HG03520 (cell line): ENCODE data around the gene NPR2.

Experiments
- ATAC-seq: cut with Tn5 transposase; IDR thresholded peaks from one replicate; pipeline ENCODE4 v1.9.1; 2021; ENCODE audit warnings: mild to moderate bottlenecking, moderate library complexity; ENCODE audit not compliant: unreplicated experiment

Gene NPR2

DNA sequence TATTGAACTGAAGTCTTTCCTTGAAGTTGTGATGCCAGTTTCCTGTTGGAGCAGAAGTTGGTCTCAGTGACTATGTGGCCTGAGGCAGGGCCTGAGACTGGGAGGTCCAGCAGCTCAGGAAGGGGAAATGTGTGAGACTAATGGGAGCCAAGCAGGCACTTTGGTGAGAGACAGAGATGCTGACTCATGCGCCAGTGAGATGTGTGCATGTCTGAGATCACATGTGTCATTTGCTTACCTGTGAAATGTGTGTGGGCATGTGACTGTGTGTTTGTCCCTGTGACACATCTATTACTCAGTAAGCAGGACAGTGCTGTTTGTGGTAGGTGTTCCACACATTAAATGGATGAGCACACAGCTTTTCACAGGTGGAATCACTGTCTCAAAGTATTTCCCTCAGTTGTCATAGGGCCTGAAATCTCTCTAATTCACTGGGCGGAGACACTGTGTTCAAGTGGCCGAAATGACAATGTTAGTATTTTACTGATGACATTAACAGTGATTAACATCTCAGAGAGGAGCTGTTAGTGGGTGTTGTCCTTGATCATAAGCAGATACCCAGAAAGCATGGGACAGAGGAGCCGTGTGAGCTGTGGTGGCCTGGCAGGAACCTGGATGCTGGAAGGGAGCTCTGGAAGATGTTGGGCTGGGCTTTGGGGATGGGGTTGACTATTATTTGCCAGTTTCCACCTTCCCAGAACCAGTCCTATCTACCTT lies 7.4 kb downstream of the NPR2 start:
- ATAC-seq, result no peak

DNA sequence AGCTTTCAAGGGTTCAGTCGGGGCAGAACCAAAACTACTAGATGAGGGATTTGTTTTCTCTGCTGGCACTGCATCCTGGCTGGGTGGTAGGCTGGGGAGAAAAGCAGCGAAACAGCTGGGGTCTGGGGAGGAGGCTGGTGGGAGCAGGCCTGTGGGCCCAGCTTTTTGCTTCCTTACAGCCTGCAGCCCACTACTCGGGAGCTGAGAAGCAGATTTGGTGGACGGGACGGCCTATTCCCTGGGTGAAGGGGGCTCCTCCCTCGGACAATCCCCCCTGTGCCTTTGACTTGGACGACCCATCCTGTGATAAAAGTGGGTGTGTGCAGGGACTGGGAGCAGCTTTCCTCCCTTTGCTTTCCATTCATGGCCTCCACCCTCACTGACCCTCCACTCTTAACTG lies 9.1 kb downstream of the NPR2 start:
- ATAC-seq, result no peak

DNA sequence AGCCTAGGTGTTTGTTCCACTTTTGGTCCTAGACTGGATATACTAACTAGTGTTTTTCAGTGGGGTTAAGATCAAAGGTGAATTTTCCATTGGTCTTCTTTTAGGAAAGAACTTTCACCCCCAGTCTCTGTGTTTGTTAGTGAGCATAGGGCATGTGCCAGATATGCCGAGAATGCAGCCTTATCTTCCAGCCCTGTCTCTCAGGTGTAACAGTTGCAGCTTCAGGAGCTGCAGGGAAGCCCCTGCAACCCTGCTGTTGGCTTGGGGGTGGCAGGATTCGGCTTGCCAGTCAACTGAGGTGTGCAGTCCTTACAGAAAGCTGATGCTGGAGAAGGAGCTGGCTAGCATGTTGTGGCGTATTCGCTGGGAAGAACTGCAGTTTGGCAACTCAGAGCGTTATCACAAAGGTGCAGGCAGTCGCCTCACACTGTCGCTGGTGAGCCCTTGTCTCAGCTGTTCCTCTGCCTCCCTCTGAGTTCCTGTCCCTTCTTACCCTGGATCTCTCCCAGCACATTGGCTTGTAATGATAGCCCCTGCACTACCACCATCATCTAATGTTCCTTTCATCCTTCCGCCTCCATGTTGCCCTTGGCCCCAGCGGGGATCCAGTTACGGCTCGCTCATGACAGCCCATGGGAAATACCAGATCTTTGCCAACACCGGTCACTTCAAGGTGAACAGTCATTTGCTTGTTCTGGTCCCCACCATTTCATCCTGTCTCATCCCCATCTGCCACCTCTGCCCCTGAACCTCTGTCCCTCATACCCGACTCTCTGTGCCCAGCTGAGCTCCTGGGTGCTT lies 10.1 kb downstream of the NPR2 start:
- no peak for ATAC-seq

DNA sequence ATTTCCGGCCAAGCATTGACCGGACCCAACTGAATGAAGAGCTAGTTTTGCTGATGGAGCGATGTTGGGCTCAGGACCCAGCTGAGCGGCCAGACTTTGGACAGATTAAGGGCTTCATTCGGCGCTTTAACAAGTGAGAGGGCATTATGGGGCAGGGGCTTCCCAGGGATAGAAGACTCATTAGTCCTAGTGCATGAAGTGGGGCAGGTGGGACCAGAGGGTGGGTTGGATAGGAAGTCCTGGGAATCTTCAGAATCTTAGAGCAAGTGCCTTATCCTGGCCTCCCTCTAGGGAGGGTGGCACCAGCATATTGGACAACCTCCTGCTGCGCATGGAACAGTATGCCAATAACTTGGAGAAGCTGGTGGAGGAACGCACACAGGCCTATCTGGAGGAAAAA lies 14.7 kb downstream of the NPR2 start:
- no peak for ATAC-seq

DNA sequence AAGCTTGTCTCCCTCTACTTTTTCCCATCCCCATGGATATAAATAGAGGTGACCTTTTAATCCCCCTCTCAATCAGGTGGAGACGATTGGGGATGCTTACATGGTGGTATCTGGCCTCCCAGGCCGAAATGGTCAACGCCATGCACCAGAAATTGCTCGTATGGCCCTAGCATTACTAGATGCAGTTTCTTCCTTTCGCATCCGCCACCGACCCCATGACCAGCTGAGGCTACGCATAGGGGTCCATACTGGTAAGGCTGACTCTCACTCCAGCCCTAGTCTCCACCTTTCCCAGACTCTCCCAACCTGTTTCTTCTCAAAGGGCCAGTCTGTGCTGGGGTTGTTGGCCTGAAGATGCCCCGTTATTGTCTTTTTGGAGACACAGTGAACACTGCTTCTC lies 17.0 kb downstream of the NPR2 start:
- no peak for ATAC-seq

DNA sequence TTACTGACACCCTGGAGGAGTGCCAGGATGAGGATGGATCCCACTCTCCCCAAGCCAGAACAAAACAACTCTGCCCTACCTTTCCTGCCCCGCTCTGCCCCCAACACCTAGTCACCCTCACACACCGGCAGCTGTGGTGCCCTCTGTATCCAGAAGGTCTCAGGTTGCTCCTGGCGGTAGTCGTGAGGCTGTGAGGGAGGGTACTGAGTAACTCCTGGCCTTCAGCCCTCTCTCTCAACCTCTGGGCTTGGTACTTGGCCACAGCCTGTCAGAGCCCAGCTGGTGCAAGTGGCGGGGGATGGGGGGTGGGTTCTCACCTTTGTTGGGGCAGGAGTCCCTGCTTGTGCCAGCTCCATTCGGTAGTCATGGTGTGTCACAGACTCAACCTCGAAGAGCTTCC lies 18.7 kb downstream of the NPR2 start:
- no peak for ATAC-seq

DNA sequence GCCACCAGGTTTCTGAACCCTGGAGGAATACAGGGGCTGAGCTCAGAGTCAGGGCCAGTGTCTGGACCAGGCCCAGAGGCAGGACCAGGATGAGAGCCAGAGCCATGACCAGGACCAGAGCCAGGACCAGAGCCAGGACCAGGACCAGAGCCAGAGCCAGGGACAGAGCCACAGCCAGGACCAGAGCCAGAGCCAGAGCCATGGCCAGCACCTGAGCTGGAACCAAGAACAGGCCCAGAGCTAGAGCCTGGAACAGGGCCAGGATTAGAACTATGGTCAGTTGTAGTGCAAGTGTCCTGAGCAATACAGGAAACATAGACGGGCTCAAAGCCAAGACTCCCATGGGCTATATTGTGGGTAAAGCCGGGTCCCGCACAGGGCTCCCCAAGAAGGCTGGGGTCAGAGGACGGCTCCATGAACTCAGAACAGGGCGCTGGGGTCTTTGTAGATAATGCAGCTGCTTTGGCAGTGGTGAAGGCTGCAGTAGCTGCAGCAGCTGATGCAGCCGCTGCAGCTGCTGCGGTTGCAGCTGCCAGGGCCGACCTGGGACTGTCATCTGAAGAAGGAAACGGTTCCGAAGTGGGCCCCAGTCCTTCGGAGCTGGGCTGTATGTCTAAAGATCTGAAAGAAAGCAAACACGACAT lies 20.1 kb downstream of the NPR2 start:
- no peak for ATAC-seq

DNA sequence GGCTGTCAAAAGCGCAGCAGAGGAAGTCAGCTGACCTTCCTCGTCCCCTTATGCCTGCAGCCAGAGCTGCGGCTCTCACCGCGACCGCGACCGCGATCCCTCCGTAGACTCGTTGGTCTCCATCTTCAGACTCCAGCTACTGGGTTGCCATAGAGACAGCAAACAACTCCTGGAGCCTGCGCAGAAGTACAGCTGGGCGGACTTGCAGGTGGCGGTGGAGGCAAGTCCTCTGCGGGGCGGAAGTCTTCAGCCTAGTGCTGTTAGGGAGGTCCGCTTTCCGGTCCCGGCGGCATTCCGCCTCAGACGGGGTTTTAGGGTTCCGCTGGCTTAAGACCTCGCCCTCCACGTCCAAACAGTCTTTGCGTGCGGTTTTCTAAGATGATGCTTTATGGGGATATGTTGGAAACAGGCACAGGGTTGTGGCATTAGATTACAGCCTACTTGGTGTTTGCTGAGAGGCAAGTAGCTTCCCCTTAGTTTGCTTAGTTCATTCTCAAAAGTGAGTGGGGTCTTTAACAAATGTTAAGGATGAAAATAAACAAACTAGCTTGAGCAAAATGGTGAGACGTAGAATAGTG lies 20.7 kb downstream of the NPR2 start, which contains the start of gene SPAG8:
TSS of gene SPAG8 (minus strand) at position 238 of the 578 bp plus-strand sequence. CDS start at position 123, 115 bp downstream.
- ATAC-seq, result peak; percentile 56

DNA sequence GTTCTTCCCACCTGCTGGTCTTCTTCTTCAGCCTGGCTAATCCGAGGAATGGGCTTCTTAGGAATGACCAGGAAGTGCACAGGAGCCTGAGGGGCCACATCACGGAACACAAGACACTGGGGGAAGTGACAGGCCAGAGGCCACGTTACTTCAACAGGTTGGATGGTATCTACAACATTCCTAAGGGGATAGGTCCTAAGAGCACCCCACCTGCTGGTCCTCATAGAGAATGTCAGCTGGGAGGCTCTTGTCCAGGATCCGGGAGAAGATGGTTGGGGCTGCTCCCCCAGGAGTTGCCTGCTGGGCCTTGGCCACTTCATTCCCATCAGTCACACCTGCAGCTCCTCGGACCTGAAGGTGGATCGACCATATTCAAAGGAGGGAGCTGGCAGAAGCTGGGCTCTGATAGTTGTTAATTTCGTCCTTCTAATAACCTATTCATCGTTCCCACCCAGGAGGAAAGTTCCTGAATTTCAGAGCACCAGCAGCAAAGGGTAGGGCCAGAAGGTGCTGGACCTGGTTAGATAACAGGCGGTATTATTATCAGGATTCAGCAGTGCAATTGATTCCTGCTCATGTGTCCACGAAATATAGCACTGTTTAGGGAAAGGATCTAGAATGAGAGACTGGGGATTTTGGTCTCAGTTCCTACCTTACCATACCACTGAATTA lies 22.2 kb downstream of the NPR2 start:
- no peak for ATAC-seq

DNA sequence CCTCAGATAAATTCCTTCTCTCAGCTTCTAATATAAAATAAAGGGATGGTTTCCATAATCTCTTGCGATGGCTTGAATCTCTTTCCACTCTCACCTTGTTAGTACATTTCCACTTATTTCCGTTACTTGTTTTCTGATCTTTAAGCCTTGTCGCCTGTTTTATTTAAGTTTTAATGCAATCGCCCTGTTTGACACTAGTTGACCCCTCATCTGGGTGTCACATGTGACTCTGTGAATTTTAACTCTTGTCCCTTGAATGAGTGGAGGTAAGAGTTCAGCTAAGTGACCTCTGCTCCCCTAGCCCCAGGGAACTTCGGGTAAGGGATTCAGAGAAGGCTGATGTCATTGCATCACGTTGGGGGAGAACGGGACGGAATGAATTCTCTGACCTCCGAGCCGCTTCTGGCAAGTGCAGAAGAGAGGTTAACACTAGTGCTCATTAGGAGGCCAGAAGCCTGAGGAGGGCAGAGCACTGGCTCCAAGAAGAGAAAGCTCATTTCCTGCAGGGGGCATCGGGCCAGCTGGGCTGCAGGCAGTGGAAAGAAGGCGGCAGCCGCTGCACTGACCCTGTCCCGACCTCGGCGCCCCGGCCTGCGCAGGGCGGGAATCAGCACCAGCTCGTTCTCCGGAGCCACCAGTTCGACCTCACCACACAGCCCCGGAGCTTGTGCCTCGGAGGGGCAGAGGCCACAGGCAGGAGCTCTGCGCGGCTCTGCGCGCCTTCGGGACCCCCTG lies 22.9 kb downstream of the NPR2 start:
- ATAC-seq, result peak; percentile 14

DNA sequence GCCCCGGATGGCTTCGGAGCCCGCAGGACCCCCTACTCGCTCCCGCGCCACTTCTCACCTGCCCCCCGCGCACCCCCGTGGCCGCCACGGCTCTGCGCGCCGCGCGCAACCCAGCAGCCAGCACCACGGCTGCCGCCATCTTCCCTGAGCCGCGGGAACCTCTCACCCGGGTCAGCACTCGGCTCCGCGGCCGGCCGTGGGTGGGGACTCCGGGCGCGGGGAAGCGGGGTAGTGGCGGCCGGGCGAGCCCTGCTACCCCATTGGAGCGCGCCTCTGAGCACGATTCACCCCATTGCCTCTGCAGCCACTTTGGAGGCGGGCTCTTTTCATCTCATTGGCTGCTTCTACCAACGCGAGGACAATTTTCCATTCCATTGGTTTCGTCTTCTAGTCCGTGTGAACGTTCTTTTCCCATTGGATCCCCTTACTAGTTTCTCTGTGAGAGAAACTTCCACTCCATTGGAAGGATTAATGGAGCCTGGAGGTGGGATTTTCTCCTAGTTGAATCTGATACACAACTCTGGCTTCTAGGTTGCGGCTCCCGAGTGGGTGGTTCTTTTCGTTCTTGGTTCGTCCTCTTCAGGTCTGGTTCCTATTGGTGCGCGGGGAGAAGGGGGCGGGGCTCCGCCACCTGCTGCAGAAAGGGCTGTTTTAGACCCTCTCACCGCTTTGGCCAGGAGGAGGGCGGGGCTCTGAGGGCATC lies 23.6 kb downstream of the NPR2 start, which contains the start of gene HINT2:
TSS of gene HINT2 (minus strand) at position 202 of the 703 bp plus-strand sequence. CDS start at position 139, 63 bp downstream.
- peak; percentile 66 for ATAC-seq

DNA sequence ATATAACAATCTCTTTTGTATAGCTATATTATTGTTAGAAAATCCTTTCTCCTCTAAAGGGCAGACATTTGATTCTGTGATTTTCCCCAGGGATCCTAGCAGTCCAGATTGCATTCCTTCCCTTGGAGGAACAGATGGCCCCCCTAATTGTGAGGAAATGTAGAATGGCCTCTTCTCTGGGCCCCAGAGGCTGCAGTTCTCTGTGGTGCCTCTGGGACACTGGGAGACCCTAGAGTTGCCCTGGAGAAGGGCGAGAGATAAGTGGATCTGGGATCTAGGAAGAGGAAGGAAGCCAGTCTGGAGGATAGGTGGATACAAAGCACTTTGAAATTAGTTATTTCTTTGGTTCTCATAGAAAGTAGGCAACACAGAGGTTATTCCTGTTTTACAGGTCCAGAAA lies 25.3 kb downstream of the NPR2 start:
- no peak for ATAC-seq

DNA sequence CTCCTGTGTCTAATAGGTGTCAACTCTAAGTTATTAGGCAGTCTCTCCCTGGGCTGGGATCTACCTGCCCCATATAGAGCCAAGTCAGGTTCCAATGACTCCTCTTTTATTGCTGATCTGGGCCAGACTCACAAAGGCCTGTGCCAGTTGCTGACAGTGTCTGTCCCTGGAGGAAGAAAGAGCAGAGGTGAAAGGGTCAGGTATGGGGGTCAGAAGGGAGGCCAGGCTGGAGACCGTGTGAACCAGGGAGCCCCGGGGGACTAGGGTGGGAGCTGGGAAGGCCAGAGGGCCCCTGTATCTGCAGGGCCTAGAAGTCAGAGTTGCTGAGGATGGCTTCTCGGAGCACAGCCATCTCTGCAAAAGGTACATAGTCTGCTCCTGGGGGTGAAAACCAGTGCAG lies 26.9 kb downstream of the NPR2 start:
- no peak for ATAC-seq

DNA sequence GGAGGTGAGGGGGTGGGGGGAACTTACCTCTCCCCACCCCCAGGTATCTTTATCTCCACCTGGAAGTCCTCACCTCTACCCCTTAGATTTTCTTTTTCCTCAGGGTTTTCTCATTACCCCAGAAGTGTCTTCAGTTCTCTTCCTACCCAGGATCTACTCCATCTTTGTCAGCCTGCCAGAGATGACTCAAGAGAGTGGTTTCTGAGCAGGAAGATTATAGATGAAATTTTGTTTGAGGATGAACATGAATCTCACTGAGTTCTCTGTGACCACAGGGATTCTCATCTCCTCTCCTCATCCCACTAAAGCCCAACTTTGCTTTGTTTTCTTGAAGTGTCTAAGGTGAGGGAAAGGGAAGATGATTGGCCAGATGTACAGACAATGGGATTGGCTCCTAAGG lies 28.7 kb downstream of the NPR2 start:
- no peak for ATAC-seq

DNA sequence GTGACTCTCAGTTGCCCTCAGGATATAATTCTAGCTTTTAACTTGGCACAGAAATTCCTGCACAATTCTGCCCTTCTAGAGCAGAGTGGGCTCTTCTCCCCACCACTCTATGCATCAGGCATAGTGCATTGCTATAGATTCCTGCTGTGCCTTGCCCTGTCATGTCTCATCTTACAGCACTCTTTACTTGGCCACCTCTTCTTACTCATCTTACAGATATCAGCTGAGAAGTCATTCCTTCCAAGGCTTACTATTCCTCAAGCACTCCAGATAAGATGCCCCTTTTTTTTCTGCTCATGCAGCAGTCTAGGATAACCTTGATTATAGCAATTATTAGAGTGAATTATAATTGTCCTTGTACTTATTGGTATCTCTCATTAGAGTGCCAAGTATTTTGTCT lies 31.5 kb downstream of the NPR2 start:
- no peak for ATAC-seq

DNA sequence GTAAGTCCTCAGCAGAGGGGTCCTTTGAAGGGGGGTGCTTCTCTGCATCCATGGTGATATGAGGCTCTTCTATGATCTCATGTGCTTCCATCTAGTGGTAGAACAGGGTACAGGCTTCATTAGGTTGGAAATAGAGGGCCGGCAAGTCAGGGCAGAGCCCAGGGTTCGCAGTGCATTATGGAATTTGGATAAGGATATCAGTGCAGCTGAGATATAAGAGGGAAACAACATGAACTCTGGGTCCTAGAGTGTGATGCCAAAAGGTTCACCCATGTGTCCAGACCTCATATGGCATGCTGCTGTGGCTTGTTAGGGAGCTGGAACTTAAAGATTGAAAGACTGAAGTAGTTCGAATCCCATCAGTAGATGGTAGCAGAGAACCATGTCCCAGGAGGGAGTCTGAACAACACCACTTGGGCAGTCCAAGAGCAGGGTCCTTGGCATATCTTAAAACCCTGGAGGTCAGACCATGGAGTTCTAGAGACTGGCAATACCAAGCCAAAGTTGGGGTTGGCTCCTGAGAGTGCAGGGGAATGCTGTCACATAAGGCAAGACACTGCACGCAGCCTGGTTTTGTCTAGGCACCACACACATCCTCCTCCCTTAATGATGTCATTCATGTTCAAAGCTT lies 34.8 kb downstream of the NPR2 start:
- no peak for ATAC-seq

DNA sequence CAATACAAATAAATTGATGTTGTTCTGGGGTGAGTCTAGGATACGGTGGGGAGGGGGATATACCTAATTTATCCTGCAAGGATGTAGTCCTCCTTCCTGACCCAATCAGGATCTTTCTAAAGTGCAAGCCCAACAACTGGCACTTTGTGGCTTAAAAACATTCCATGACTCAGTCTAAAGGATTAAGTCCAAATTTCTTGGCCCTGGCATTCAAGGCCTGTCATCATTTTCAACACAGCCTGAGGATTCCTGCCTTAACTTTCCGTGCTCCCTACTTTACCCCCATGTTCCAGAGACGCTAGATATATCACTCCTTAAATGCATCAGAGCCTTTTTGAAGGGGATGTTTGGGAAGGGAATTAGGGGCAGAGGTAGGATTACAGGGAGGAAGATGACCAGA lies 36.1 kb downstream of the NPR2 start:
- no peak for ATAC-seq

DNA sequence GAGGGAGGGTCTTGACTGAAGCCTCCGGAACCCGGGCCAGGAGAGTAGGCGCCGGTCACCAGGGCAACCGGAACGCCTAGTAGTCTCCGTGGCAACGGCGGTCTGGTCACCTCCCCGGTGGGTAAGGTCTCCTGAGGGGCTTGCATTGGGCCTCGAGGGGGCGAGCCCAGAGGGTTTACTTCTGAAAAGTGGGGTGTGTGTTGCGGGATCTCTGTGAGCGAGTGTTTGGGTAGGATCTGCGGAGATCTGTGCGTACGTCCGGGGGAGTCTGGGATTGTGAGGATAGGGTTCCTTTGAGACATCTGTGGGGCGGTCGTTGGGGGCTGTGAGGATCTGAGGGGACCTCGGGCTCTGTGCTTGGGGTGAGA lies 37.3 kb downstream of the NPR2 start, which contains the start of gene FAM221B:
TSS of gene FAM221B (minus strand) at position 17 of the 368 bp plus-strand sequence. CDS start 2,571 bp downstream, outside the sequence.
- ATAC-seq, result no peak
